Endothelial cell of umbilical vein (primary cell): Measurements from ENCODE around the gene ZNHIT2. TPM values are rescaled to one million over a fixed set of nuclear protein-coding genes. Genes with fewer than 3 reads are reported as not detected.

Experiments used
- BruUV-seq: library from RNA; stranded (reverse); fragments of 400-500 nt; replicated peaks from 2 replicates; lab custom pipeline; 2021; lab: Mats Ljungman, UMichigan
- CTCF ChIA-PET: fragments of 300-600, 350-600 bp; sonication (Branson Sonifier 250); formaldehyde crosslinking; loops from one replicate; lab custom pipeline; 2021; ENCODE audit warnings: antibody characterized with exemption, inconsistent platforms; lab: Charles Lee
- POLR2A ChIA-PET: fragments of 300-600, 350-600 bp; sonication (Branson Sonifier 250); formaldehyde crosslinking; loops from one replicate; lab custom pipeline; 2021; ENCODE audit warnings: antibody characterized with exemption, inconsistent platforms; lab: Charles Lee
- DNase-seq: peaks from one replicate; pipeline ENCODE4 v3.0.0-alpha.2; 2011; ENCODE audit warnings: low read depth, low spot score
- FAIRE-seq: peaks from 2 replicates; lab custom pipeline; 2011; peaks lifted over from hg19 to GRCh38; lab: Jason Lieb, UNC
- H2AFZ ChIP-seq: 2 replicates; pipeline ENCODE4 v1.6.0; 2012; ENCODE audit warnings: low read depth, low read length, control low read depth, inconsistent platforms
- H3K27ac ChIP-seq: 2 replicates; pipeline ENCODE4 v1.5.1; 2011; ENCODE audit warnings: low read depth, mild to moderate bottlenecking, control low read depth, low read length, moderate library complexity; ENCODE audit not compliant: insufficient read depth
- H3K27me3 ChIP-seq, 2 experiments: 2 replicates each; pipeline versions ENCODE4 v1.6.0 to v1.6.1; 2011; ENCODE audit warnings: low read length in 2 of 2, mixed read lengths in 1 of 2; ENCODE audit not compliant: control insufficient read depth in 2 of 2, insufficient read depth in 2 of 2
- H3K36me3 ChIP-seq, 2 experiments: 2 replicates in 1 of 2; 3 replicates in 1 of 2; pipeline ENCODE4 v1.5.1; 2011; ENCODE audit warnings: low read length in 2 of 2, mild to moderate bottlenecking in 1 of 2, moderate library complexity in 1 of 2; ENCODE audit not compliant: control insufficient read depth in 2 of 2, insufficient read depth in 2 of 2; ENCODE audit errors: extremely low read depth in 1 of 2
- H3K4me1 ChIP-seq: 3 replicates; pipeline ENCODE4 v1.5.1; 2011; ENCODE audit warnings: mild to moderate bottlenecking, low read length; ENCODE audit not compliant: control insufficient read depth, insufficient read depth; ENCODE audit errors: extremely low read depth
- H3K4me2 ChIP-seq: 2 replicates; pipeline ENCODE4 v1.6.1; 2011; ENCODE audit warnings: low read length, control low read depth, mixed read lengths; ENCODE audit not compliant: insufficient read depth
- H3K4me3 ChIP-seq, 3 experiments: fragments of 200-600 bp in 1 of 3; sonication (generic), shearing (Covaris generic) in 1 of 3; replicated peaks in 1 of 3; 2 replicates each; pipeline ENCODE4 v1.5.1; 2011 to 2016; ENCODE audit warnings: control low read depth in 3 of 3, low read length in 3 of 3, mild to moderate bottlenecking in 2 of 3, inconsistent platforms in 1 of 3, low read depth in 1 of 3, moderate library complexity in 1 of 3; ENCODE audit not compliant: insufficient read depth in 1 of 3
- H3K79me2 ChIP-seq: 2 replicates; pipeline ENCODE4 v1.6.0; 2012; ENCODE audit warnings: low read length, inconsistent platforms; ENCODE audit not compliant: control insufficient read depth, insufficient read depth
- H3K9ac ChIP-seq: replicated peaks from 2 replicates; pipeline ENCODE3; 2011; ENCODE audit warnings: low read length, control low read depth; ENCODE audit not compliant: insufficient read depth; ENCODE audit errors: extremely low read depth
- H3K9me1 ChIP-seq: replicated peaks from 3 replicates; pipeline ENCODE4 v1.6.0; 2011; ENCODE audit warnings: mild to moderate bottlenecking, low read length; ENCODE audit not compliant: control insufficient read depth, insufficient read depth; ENCODE audit errors: extremely low read depth
- H3K9me3 ChIP-seq: replicated peaks from 2 replicates; pipeline ENCODE4 v1.5.1; 2012; ENCODE audit warnings: low read length, inconsistent platforms; ENCODE audit not compliant: control insufficient read depth, insufficient read depth
- H4K20me1 ChIP-seq: replicated peaks from 2 replicates; pipeline ENCODE3; 2011; ENCODE audit warnings: mild to moderate bottlenecking, low read length; ENCODE audit not compliant: control insufficient read depth, insufficient read depth; ENCODE audit errors: extremely low read depth
- EZH2 ChIP-seq: IDR thresholded peaks from 2 replicates; pipeline ENCODE4 v1.6.1; 2012; ENCODE audit warnings: borderline replicate concordance, low read depth, mild to moderate bottlenecking, moderate library complexity, low read length, inconsistent platforms; ENCODE audit not compliant: severe bottlenecking
- FOS ChIP-seq: IDR thresholded peaks from 2 replicates; pipeline ENCODE4 v1.6.1; 2011; ENCODE audit warnings: mild to moderate bottlenecking, low read length, moderate library complexity, borderline replicate concordance; ENCODE audit not compliant: insufficient read depth
- JUN ChIP-seq: IDR thresholded peaks from 2 replicates; pipeline ENCODE4 v1.6.1; 2011; ENCODE audit warnings: borderline replicate concordance, low read depth; ENCODE audit not compliant: insufficient read length, insufficient read depth
- MYC ChIP-seq: IDR thresholded peaks from one replicate; pipeline ENCODE4 v1.6.1; 2011; ENCODE audit warnings: mild to moderate bottlenecking, low read depth, low read length
- POLR2A ChIP-seq: IDR thresholded peaks from 2 replicates; pipeline ENCODE4 v1.6.1; 2012; ENCODE audit warnings: low read depth, mild to moderate bottlenecking, control low read depth, low read length
- POLR2AphosphoS5 ChIP-seq: IDR thresholded peaks from 2 replicates; pipeline ENCODE4 v1.6.1; 2012; ENCODE audit warnings: low read depth, mild to moderate bottlenecking, control low read depth, low read length, moderate library complexity; ENCODE audit not compliant: insufficient read depth
- dilution Hi-C: fragments of 300-500 bp; cut with MboI; formaldehyde crosslinking; loops from one replicate; pipeline ENCODE4 v1.15.0; 2019; ENCODE audit warnings: low sequenced_read_pairs; ENCODE audit not compliant: extremely low pct_ligation_motif_present
- intact Hi-C: fragments of 100-400 bp; cut with micrococcal nuclease; formaldehyde crosslinking; loops from one replicate; pipeline ENCODE4 v1.10.0; 2022
- polyA plus RNA-seq, 4 experiments: library from polyadenylated mRNA; depleted of rRNA in 3 of 4; stranded (reverse) in 3 of 4; unstranded in 1 of 4; fragments of >200 nt; gene quantifications; 2 replicates each; pipeline versions ENCODE4 v1.2.1 to v1.2.3, GENCODE V29; 2011 to 2012; ENCODE audit warnings: missing spikeins in 1 of 4
- total RNA-seq: library from RNA; stranded (reverse); gene quantifications from 2 replicates; pipeline ENCODE4 v1.2.3, GENCODE V29; 2021
- TF ChIP-seq, protein P1 (sequence below): IDR thresholded peaks from 2 replicates; pipeline ENCODE4 v1.6.1; 2011; ENCODE audit not compliant: insufficient read depth, insufficient read length
- TF ChIP-seq, protein P2 (sequence below), 2 donors: IDR thresholded peaks; 1 replicate in 1 of 2; 2 replicates in 1 of 2; pipeline ENCODE4 v1.5.1; 2011; ENCODE audit warnings: low read length in 2 of 2, mild to moderate bottlenecking in 2 of 2, moderate library complexity in 2 of 2, control low read depth in 1 of 2, inconsistent platforms in 1 of 2, low read depth in 1 of 2; ENCODE audit not compliant: insufficient read depth in 1 of 2; ENCODE audit errors: extremely low read depth in 1 of 2

ZNHIT2 gene
- total and polyA plus RNA-seq, 2 donors (not counting 3 experiments of a cell fraction or from before 2014, with no cell fraction given): 7.1 to 9.0 TPM

DNA sequence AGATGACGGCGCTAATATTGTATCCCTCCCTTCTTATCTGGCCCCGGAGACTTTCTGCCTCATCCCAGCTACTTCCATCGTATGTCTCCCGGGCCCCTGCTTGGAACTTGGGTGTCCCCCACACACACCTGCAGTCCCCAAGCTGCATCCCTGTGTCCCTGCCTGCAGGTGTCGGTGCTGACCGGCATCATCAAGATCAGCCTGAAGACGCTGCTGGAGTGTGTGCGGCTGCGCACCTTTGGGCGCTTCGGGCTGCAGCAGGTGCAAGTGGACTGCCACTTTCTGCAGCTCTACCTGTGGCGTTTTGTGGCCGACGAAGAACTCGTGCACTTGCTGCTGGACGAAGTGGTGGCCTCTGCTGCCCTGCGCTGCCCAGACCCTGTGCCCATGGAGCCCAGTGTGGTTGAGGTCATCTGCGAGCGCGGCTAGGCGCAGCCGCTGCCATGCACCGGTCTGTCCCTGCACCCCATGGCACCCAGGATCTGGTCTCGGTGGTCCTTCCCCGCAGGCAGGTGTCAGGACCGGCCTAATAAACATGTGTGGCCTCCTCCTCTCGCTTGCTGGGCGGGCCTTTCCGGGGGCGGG, 6.2 kb downstream of the ZNHIT2 start:
- H3K4me3 ChIP-seq: no peak overlapping the region
- H3K27me3 ChIP-seq: no peaks in the 10 kb centered on the region
- H4K20me1 ChIP-seq: no peaks in the 10 kb centered on the region
- peaks cover 11% of the 10 kb centered on the region for H3K4me1 ChIP-seq
- no peak overlapping the region for H3K4me2 ChIP-seq
- H2AFZ ChIP-seq: no peak overlapping the region
- TF ChIP-seq, protein P1, sequence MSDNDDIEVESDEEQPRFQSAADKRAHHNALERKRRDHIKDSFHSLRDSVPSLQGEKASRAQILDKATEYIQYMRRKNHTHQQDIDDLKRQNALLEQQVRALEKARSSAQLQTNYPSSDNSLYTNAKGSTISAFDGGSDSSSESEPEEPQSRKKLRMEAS: no peak
- TF ChIP-seq MYC (no peak), JUN (no peak)
- FAIRE-seq: no peak
- no peaks in the 10 kb centered on the region for H3K9me1 ChIP-seq
- dilution Hi-C loops (no loop called here), intact Hi-C loops (loop anchor here (2.0 to 5.0 kb wide), 5 partner anchors 14 to 194 kb away; partner anchors contain the start of genes ATG2A, CDCA5, SAC3D1 and VPS51)
- H3K9me3 ChIP-seq: no peaks in the 10 kb centered on the region
- H3K36me3 ChIP-seq: peaks cover 0 to 16% of the 10 kb centered on the region in 2 experiments
- ChIA-PET CTCF (interaction anchor here (0.6 to 3.7 kb wide), 19 partner anchors 8 to 777 kb away, joined by 3 to 56 read pairs (median 4); partner anchors contain the start of genes ARL2, CAPN1, FAU and FIBP), POLR2A (interaction anchor here (1.0 kb wide), 1 partner anchor 14 kb away, joined by 6 read pairs; the partner anchor contains the start of gene VPS51)
- H3K27ac ChIP-seq: no peak overlapping the region
- H3K9ac ChIP-seq: no peak overlapping the region
- BruUV-seq: TSS peak; percentile 27
- DNase-seq: no peak
- H3K79me2 ChIP-seq: peaks cover 3% of the 10 kb centered on the region

GRCh38 chr11:65110354-65110861, 7.1 kb downstream of the ZNHIT2 start:
- Histone ChIP-seq H4K20me1 (no peaks in the 10 kb centered on the region), H3K27me3 (no peaks in the 10 kb centered on the region), H3K9ac (no peak overlapping the region), H3K4me1 (peaks cover 11% of the 10 kb centered on the region), H3K36me3 (peaks cover 0 to 16% of the 10 kb centered on the region in 2 experiments), H3K4me2 (no peak overlapping the region), H3K9me3 (no peaks in the 10 kb centered on the region), H2AFZ (no peak overlapping the region), H3K27ac (no peak overlapping the region), H3K4me3 (no peak overlapping the region), H3K9me1 (no peaks in the 10 kb centered on the region), H3K79me2 (peaks cover 3% of the 10 kb centered on the region)
- BruUV-seq: no TSS peak
- intact Hi-C loops: loop anchor here (2.0 to 5.0 kb wide), 5 partner anchors 14 to 193 kb away; partner anchors contain the start of genes ATG2A, CDCA5, SAC3D1 and VPS51
- FAIRE-seq (peak; percentile 98), DNase-seq (peak; percentile 87)
- ChIA-PET POLR2A (interaction anchor here (1.0 kb wide), 1 partner anchor 14 kb away, joined by 6 read pairs; the partner anchor contains the start of gene VPS51), CTCF (interaction anchor here (0.6 to 3.7 kb wide), 19 partner anchors 8 to 778 kb away, joined by 3 to 56 read pairs (median 4); partner anchors contain the start of genes ARL2, CAPN1, FAU and FIBP)
- TF ChIP-seq POLR2AphosphoS5 (peak; percentile 44), POLR2A (no peak), MYC (no peak), FOS (no peak), EZH2 (no peak)
- TF ChIP-seq, protein P2, sequence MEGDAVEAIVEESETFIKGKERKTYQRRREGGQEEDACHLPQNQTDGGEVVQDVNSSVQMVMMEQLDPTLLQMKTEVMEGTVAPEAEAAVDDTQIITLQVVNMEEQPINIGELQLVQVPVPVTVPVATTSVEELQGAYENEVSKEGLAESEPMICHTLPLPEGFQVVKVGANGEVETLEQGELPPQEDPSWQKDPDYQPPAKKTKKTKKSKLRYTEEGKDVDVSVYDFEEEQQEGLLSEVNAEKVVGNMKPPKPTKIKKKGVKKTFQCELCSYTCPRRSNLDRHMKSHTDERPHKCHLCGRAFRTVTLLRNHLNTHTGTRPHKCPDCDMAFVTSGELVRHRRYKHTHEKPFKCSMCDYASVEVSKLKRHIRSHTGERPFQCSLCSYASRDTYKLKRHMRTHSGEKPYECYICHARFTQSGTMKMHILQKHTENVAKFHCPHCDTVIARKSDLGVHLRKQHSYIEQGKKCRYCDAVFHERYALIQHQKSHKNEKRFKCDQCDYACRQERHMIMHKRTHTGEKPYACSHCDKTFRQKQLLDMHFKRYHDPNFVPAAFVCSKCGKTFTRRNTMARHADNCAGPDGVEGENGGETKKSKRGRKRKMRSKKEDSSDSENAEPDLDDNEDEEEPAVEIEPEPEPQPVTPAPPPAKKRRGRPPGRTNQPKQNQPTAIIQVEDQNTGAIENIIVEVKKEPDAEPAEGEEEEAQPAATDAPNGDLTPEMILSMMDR (IDR thresholded peaks at IDR 0.05; ENCODE audit: extremely low read depth in 1 of 2, insufficient read depth in 1 of 2, low read depth in 1 of 2, low read length in 2 of 2): peak; percentile 94 to 96
- dilution Hi-C loops: no loop called here
